K562 (cell line): ENCODE results near the gene ROBO3. TPM values are rescaled to one million over a fixed set of nuclear protein-coding genes. Genes with fewer than 3 reads are reported as not detected.

Experiments
- ATAC-seq: fragments of 200-7000 bp; cut with Tn5 transposase; 3 replicates; pipeline ENCODE4 v1.9.1; 2020; ENCODE audit warnings: moderate library complexity
- BruUV-seq: library from RNA; stranded (reverse); fragments of 400-500 nt; replicated peaks from 2 replicates; lab custom pipeline; 2021; lab: Mats Ljungman, UMichigan
- CTCF ChIA-PET: fragments of 300-600 bp; formaldehyde crosslinking; extraction: SDS; loops from one replicate; lab custom pipeline; 2021; ENCODE audit warnings: low intra/inter-chr PET ratio; lab: Yijun Ruan, JAX
- POLR2A ChIA-PET: fragments of 300-600, 350-650 bp; sonication (Branson Sonifier 250); formaldehyde crosslinking; extraction: SDS; loops from one replicate; lab custom pipeline; 2021; ENCODE audit warnings: antibody characterized with exemption, inconsistent platforms; lab: Yijun Ruan, JAX
- DNase-seq, 4 experiments: peaks; one replicate each; pipeline versions ENCODE4 v3.0.0 to v3.0.0-alpha.2; 2011 to 2018; ENCODE audit warnings: low spot score in 3 of 4, mixed read lengths in 3 of 4; ENCODE audit errors: extremely low read depth in 1 of 4
- FAIRE-seq: peaks from 2 replicates; lab custom pipeline; 2011; peaks lifted over from hg19 to GRCh38; lab: Jason Lieb, UNC
- H2AFZ ChIP-seq: 2 replicates; pipeline ENCODE4 v1.6.0; 2011; ENCODE audit warnings: low read depth, low read length, control low read depth, inconsistent platforms
- H3K27ac ChIP-seq: fragments of 200-600 bp; 3 replicates; pipeline ENCODE4 v1.8.0; 2011; ENCODE audit warnings: low read depth, mild to moderate bottlenecking, control low read depth, inconsistent platforms, low read length, moderate library complexity, mixed read lengths; ENCODE audit errors: extremely low read depth
- H3K27me3 ChIP-seq, 2 experiments: fragments of 300-600 bp in 1 of 2; 2 replicates in 1 of 2; 3 replicates in 1 of 2; pipeline versions ENCODE4 v1.6.0 to v1.8.0; 2011; ENCODE audit warnings: inconsistent platforms in 2 of 2, low read length in 2 of 2, mild to moderate bottlenecking in 1 of 2, mixed read lengths in 1 of 2, moderate library complexity in 1 of 2; ENCODE audit not compliant: control insufficient read depth in 2 of 2, insufficient read depth in 2 of 2
- H3K36me3 ChIP-seq: fragments of 300-600 bp; 3 replicates; pipeline ENCODE4 v1.8.0; 2011; ENCODE audit warnings: mild to moderate bottlenecking, low read length, inconsistent platforms; ENCODE audit not compliant: control insufficient read depth, insufficient read depth
- H3K4me1 ChIP-seq, 2 experiments: fragments of 200-600 bp in 1 of 2; replicated peaks in 1 of 2; 2 replicates in 1 of 2; 3 replicates in 1 of 2; pipeline versions ENCODE4 v1.5.1 to v1.8.0; 2011; ENCODE audit warnings: inconsistent platforms in 2 of 2, low read length in 2 of 2, mild to moderate bottlenecking in 1 of 2, mixed read lengths in 1 of 2, moderate library complexity in 1 of 2; ENCODE audit not compliant: control insufficient read depth in 2 of 2, insufficient read depth in 2 of 2
- H3K4me2 ChIP-seq: 2 replicates; pipeline ENCODE4 v1.6.1; 2011; ENCODE audit warnings: low read length, control low read depth, inconsistent platforms, mixed read lengths; ENCODE audit not compliant: insufficient read depth
- H3K4me3 ChIP-seq: fragments of 200-600 bp; sonication (generic), shearing (Covaris generic); 2 replicates; pipeline ENCODE4 v1.5.1; 2016; ENCODE audit warnings: control low read depth, inconsistent platforms
- H3K79me2 ChIP-seq: fragments of 200-600 bp; 3 replicates; pipeline ENCODE4 v1.8.0; 2011; ENCODE audit warnings: low read length, inconsistent platforms; ENCODE audit not compliant: control insufficient read depth, insufficient read depth
- H3K9ac ChIP-seq, 2 experiments: 2 replicates each; pipeline versions ENCODE4 v1.6.0 to v1.6.1; 2011; ENCODE audit warnings: low read depth in 2 of 2, low read length in 2 of 2, control low read depth in 1 of 2, inconsistent platforms in 1 of 2, mild to moderate bottlenecking in 1 of 2, mixed read lengths in 1 of 2; ENCODE audit not compliant: insufficient read depth in 1 of 2
- H3K9me1 ChIP-seq: one replicate; pipeline ENCODE4 v1.6.0; 2011; ENCODE audit warnings: inconsistent platforms, mild to moderate bottlenecking, low read length, moderate library complexity; ENCODE audit not compliant: control insufficient read depth, insufficient read depth
- H3K9me3 ChIP-seq: replicated peaks from 2 replicates; pipeline ENCODE4 v1.5.1; 2011; ENCODE audit warnings: low read depth, low read length, inconsistent platforms; ENCODE audit not compliant: control insufficient read depth, insufficient read depth
- H4K20me1 ChIP-seq: replicated peaks from 2 replicates; pipeline ENCODE4 v1.6.1; 2011; ENCODE audit warnings: low read length, inconsistent platforms, mixed read lengths; ENCODE audit not compliant: control insufficient read depth, insufficient read depth
- BRF1 ChIP-seq: IDR thresholded peaks from 3 replicates; pipeline ENCODE4 v1.6.1; 2011; ENCODE audit warnings: borderline replicate concordance, mild to moderate bottlenecking; ENCODE audit not compliant: insufficient read length; ENCODE audit errors: extremely low read depth
- ETV6 ChIP-seq, 3 experiments: fragments of 150-350 bp in 1 of 3; sonication (generic) in 1 of 3; formaldehyde crosslinking in 1 of 3; IDR thresholded peaks; 2 replicates each; pipeline versions ENCODE4 v1.6.1 to v1.8.0; 2014 to 2022; ENCODE audit warnings: borderline replicate concordance in 2 of 3, low read depth in 2 of 3, antibody characterized with exemption in 1 of 3, low read length in 1 of 3, mild to moderate bottlenecking in 1 of 3, missing genetic modification reagents in 1 of 3
- MEF2D ChIP-seq: conservative IDR thresholded peaks from 2 replicates; pipeline ENCODE4 v1.6.1; 2016; ENCODE audit warnings: low read depth, missing genetic modification characterization, missing compliant biosample characterization
- ZC3H11A ChIP-seq: IDR thresholded peaks from 2 replicates; pipeline ENCODE4 v1.6.1; 2012; ENCODE audit warnings: low read depth, low read length, improper control_type of control experiment
- WGBS: fragments of 100-300 bp; shearing (Covaris generic); methylation state at CpG from one replicate; pipeline ENCODE4 v1.1.6; 2016; ENCODE audit warnings: low coverage, mixed read lengths; ENCODE audit not compliant: insufficient coverage; ENCODE audit errors: missing lambda C conversion rate; 5-methylcytosine and 5-hydroxymethylcytosine counted together
- in situ Hi-C: fragments of 300-500 bp; cut with MboI; formaldehyde crosslinking; loops from 4 replicates; pipeline ENCODE4 v1.15.0; 2018; ENCODE audit warnings: inconsistent platforms, mixed read lengths
- intact Hi-C: fragments of 100-400 bp; cut with micrococcal nuclease; formaldehyde crosslinking; loops from 2 replicates; pipeline ENCODE4 v1.14.2; 2022
- polyA plus RNA-seq, 8 experiments: library from polyadenylated mRNA; depleted of rRNA in 4 of 8; stranded (reverse) in 5 of 8; unstranded in 3 of 8; fragments of >200 nt; fragmentation: Nextera tagmentation in 2 of 8; fragmentation: Illumina TruSeq in 1 of 8; extraction: Ambion mirVana in 2 of 8; extraction: Trizol in 1 of 8; gene quantifications; 2 replicates each; pipeline versions ENCODE4 v1.2.1 to v1.2.3, GENCODE V29; 2011 to 2014; ENCODE audit warnings: inconsistent platforms in 1 of 8, missing spikeins in 1 of 8
- total RNA-seq, 7 experiments: library from RNA; depleted of rRNA in 6 of 7; stranded (reverse); fragments of >200 nt in 6 of 7; fragmentation: Illumina TruSeq in 2 of 7; extraction: Trizol in 2 of 7; gene quantifications; 2 replicates each; pipeline versions ENCODE4 v1.2.1 to v1.2.3, GENCODE V29; 2011 to 2021; ENCODE audit warnings: low replicate concordance in 1 of 7
- TF ChIP-seq, protein P1 (sequence below): sonication (generic); formaldehyde crosslinking; IDR thresholded peaks from 2 replicates; pipeline ENCODE4 v1.5.0; 2020; ENCODE audit warnings: missing genetic modification reagents
- TF ChIP-seq, protein P2 (sequence below): fragments of 450-650 bp; IDR thresholded peaks from 2 replicates; pipeline ENCODE4 v1.6.1; 2016; ENCODE audit warnings: mild to moderate bottlenecking
- TF ChIP-seq, protein P3 (sequence below): sonication (generic); formaldehyde crosslinking; IDR thresholded peaks from 2 replicates; pipeline ENCODE4 v1.8.1; 2023; ENCODE audit warnings: mild to moderate bottlenecking, missing genetic modification reagents

Gene ROBO3
- total and polyA plus RNA-seq, 9 of the 15 experiments (the other 6 are each of a cell fraction or from before 2014, with no cell fraction given): 0.29 to 1.4 (median 0.97) TPM; not detected in 2

DNA sequence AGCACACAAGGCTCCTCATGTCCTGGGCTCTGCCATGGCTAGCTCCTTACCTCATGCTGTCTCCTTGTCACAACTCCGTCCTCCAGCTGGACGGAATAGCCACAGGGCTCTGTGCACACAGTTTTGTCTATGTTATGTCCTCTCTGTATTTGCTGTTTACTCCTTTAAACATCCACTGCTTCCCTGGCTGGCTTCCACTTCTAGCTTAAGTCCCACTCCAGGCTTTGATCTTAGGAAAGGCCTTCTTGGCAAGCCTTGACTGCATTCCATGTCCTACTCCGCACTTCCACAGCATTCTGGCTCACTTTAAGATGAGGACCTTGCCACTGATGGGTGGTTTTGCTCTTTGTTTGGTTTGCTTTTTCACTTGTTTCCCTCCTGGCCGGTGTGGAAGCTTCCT lies 22.9 kb upstream of the ROBO3 start:
- FAIRE-seq (no peak), ATAC-seq (no peak), DNase-seq (no peak)
- in situ Hi-C loops (loop anchor here (25.0 kb wide), 1 partner anchor 430 kb away; the partner anchor contains the start of gene OR8B4), intact Hi-C loops (no loop called here)
- H3K4me1 ChIP-seq: peaks cover 3 to 16% of the 10 kb centered on the region in 2 experiments; a peak in 3 of 5 replicates
- no peak overlapping the region for H3K9ac ChIP-seq
- POLR2A ChIA-PET: interaction anchor here (0.7 kb wide), 1 partner anchor 370 kb away, joined by 3 read pairs; no protein-coding TSS in a partner anchor
- CTCF ChIA-PET: no interaction called here
- H2AFZ ChIP-seq: no peak overlapping the region
- 2% methylated on average over 3 of the region's 4 CpGs for WGBS
- H3K27me3 ChIP-seq: peaks cover 70 to 80% of the 10 kb centered on the region in 2 experiments
- H3K79me2 ChIP-seq: no peaks in the 10 kb centered on the region
- H3K36me3 ChIP-seq: no peaks in the 10 kb centered on the region
- BruUV-seq: no TSS peak
- H3K4me3 ChIP-seq: no peak overlapping the region
- H3K9me3 ChIP-seq: no peaks in the 10 kb centered on the region
- no peak overlapping the region for H3K27ac ChIP-seq
- TF ChIP-seq MEF2D (tag) (no peak), BRF1 (no peak)
- H4K20me1 ChIP-seq: 0 out of 2 replicates have a peak, but pooled peaks cover 6% of the 10 kb centered on the region
- H3K4me2 ChIP-seq: no peak overlapping the region
- H3K9me1 ChIP-seq: no peaks in the 10 kb centered on the region

DNA sequence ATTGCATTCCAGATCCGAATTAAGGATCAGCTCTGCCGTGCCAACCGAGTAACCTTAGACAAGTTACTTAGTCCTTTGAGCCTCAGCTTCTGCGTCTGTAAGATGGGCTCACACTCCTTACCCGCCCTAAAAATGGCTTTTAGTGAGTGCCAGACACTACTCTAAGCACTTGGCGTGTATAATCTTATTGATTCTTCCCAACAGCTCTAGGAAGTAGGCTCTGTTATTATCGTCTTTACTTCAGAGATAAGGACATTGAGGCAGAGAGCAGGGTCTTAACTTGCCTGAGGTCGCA lies 21.7 kb upstream of the ROBO3 start:
- in situ Hi-C loops: loop anchor here (25.0 kb wide), 1 partner anchor 431 kb away; the partner anchor contains the start of gene OR8B4
- CTCF ChIA-PET: no interaction called here
- TF ChIP-seq ZC3H11A: no peak
- TF ChIP-seq, protein P1, sequence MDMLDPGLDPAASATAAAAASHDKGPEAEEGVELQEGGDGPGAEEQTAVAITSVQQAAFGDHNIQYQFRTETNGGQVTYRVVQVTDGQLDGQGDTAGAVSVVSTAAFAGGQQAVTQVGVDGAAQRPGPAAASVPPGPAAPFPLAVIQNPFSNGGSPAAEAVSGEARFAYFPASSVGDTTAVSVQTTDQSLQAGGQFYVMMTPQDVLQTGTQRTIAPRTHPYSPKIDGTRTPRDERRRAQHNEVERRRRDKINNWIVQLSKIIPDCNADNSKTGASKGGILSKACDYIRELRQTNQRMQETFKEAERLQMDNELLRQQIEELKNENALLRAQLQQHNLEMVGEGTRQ (CRISPR knock-in tag): no peak
- TF ChIP-seq, protein P2, sequence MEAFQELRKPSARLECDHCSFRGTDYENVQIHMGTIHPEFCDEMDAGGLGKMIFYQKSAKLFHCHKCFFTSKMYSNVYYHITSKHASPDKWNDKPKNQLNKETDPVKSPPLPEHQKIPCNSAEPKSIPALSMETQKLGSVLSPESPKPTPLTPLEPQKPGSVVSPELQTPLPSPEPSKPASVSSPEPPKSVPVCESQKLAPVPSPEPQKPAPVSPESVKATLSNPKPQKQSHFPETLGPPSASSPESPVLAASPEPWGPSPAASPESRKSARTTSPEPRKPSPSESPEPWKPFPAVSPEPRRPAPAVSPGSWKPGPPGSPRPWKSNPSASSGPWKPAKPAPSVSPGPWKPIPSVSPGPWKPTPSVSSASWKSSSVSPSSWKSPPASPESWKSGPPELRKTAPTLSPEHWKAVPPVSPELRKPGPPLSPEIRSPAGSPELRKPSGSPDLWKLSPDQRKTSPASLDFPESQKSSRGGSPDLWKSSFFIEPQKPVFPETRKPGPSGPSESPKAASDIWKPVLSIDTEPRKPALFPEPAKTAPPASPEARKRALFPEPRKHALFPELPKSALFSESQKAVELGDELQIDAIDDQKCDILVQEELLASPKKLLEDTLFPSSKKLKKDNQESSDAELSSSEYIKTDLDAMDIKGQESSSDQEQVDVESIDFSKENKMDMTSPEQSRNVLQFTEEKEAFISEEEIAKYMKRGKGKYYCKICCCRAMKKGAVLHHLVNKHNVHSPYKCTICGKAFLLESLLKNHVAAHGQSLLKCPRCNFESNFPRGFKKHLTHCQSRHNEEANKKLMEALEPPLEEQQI: no peak
- TF ChIP-seq ETV6 (IDR thresholded peaks at IDR 0.05; ENCODE audit: borderline replicate concordance in 1 of 2, low read depth in 2 of 2, low read length in 1 of 2): no peak
- TF ChIP-seq ETV6 (CRISPR knock-in tag; IDR thresholded peaks at IDR 0.05; ENCODE audit: borderline replicate concordance): no peak
- TF ChIP-seq, protein P3, sequence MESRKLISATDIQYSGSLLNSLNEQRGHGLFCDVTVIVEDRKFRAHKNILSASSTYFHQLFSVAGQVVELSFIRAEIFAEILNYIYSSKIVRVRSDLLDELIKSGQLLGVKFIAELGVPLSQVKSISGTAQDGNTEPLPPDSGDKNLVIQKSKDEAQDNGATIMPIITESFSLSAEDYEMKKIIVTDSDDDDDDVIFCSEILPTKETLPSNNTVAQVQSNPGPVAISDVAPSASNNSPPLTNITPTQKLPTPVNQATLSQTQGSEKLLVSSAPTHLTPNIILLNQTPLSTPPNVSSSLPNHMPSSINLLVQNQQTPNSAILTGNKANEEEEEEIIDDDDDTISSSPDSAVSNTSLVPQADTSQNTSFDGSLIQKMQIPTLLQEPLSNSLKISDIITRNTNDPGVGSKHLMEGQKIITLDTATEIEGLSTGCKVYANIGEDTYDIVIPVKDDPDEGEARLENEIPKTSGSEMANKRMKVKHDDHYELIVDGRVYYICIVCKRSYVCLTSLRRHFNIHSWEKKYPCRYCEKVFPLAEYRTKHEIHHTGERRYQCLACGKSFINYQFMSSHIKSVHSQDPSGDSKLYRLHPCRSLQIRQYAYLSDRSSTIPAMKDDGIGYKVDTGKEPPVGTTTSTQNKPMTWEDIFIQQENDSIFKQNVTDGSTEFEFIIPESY (CRISPR knock-in tag): no peak

More for the DNA sequence above, 21.7 kb upstream of the ROBO3 start:
- Histone ChIP-seq H3K36me3 (no peaks in the 10 kb centered on the region), H3K9me3 (no peaks in the 10 kb centered on the region), H3K9ac (no peak overlapping the region), H3K27ac (no peak overlapping the region), H3K79me2 (no peaks in the 10 kb centered on the region), H4K20me1 (0 out of 2 replicates have a peak, but pooled peaks cover 6% of the 10 kb centered on the region), H3K4me1 (peaks cover 3 to 16% of the 10 kb centered on the region in 2 experiments; a peak in 3 of 5 replicates), H3K4me3 (no peak overlapping the region), H3K27me3 (peaks cover 68 to 77% of the 10 kb centered on the region in 2 experiments), H2AFZ (no peak overlapping the region), H3K9me1 (no peaks in the 10 kb centered on the region), H3K4me2 (no peak overlapping the region)
- intact Hi-C loops: no loop called here
- ATAC-seq (no peak), DNase-seq (no peak), FAIRE-seq (no peak)
- POLR2A ChIA-PET: interaction anchor here (1.0 kb wide), 1 partner anchor 8 kb away, joined by 3 read pairs; no protein-coding TSS in a partner anchor
- BruUV-seq: no TSS peak
- WGBS: 3% methylated on average over 8 of the region's 8 CpGs
